Left renal cortex interstitium (tissue), 4 donors: ENCODE results near the gene MTFP1. TPM values are rescaled to one million over a fixed set of nuclear protein-coding genes. Genes with fewer than 3 reads are reported as not detected.
A peak's percentile ranks its signal among the peaks of the same experiment; 100 is the strongest.
"Not testable (repeated sequence)": the region's sequence is repeated elsewhere in the genome, so short reads cannot be mapped to it uniquely, and the experiment has no call there.

ENCODE experiments used
- DNase-seq, 4 donors: peaks; one replicate each; pipeline ENCODE4 v3.0.0-alpha.2; 2013; ENCODE audit warnings: low read depth in 4 of 4, low spot score in 2 of 4, missing footprints in 1 of 4
- polyA plus RNA-seq, 4 donors: library from polyadenylated mRNA; unstranded; fragments of 120-200 nt; gene quantifications; one replicate each; pipeline ENCODE4 v1.2.1, GENCODE V29; 2013; ENCODE audit not compliant: insufficient read length in 4 of 4

MTFP1 gene
- polyA plus RNA-seq, 4 donors: 8.4 to 12.8 (median 12.2) TPM

DNA sequence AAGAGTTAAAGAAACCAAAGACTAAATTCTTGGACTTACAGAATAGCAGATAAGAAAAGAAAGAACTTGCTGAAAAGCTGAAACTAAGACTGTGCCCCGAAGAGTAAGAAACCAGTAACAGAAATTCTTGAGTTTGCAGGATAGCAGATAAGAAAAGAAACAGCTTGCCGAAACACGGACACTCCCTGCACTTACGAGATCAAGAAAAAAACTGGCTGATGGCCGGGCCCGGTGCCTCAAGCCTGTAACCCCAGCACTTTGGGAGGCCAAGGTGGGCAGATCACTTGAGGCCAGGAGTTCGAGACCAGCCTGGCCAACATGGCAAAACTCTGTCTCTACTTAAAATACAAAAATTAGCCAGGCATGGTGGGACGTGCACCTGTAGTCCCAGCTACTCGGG lies 25.9 kb downstream of the MTFP1 start:
- not testable (repeated sequence) for DNase-seq

DNA sequence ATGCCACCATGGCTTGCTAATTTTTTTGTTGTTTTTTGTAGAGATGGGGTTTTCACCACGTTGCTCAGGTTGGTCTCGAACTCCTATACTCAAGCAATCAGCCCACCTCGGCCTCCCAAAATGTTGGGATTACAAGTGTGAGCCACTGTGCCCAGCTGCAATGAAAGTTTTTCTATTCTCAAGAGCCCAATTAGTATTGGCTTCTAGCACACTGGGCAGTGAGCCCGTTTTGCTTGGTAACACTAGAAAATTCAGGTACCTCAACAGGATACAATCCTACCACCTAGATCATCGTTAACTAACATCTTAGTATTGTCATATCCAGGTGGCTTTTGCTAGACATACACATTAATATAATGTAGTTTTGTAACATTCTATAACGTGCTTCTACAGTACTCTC lies 27.3 kb downstream of the MTFP1 start:
- DNase-seq: no peak

DNA sequence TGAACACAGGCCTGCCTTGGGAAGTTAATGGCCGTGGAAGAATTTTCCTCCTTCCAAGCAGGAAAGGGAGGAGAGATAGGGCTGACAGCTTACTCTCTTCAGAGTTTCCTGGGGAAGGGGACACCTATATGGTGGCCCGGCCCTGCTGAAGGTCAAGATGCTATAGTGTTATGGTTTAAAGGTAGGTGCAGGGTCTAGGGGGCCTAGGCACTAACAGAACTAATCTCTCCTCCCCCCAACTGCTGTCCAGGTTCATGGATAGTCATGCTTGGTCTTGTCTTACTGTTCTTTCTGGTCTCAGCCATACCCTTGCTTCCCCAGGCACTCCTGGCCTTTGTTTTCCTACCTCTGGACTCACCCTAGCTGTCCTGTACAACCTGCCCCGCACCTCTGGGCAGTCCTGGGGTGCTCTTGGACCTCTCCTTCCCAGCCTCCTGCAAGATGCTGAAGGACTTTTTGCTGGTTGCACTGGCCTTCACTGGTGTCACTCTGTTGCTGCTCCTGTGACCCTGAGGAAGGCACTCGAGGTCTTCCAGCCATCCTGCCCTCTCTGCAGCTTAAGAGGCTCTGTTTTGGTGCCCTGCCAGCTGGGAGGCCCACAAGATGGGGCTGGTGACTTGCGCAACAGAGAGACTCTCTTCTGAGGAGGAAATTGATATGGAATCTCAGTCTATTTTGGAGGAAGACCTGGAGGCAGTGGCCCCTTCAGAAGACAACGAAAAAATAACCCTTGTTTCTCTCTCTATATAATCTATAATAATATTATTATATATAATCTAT lies 28.4 kb downstream of the MTFP1 start:
- DNase-seq: peak in 2 of 4 donors; percentile 3 to 10

DNA sequence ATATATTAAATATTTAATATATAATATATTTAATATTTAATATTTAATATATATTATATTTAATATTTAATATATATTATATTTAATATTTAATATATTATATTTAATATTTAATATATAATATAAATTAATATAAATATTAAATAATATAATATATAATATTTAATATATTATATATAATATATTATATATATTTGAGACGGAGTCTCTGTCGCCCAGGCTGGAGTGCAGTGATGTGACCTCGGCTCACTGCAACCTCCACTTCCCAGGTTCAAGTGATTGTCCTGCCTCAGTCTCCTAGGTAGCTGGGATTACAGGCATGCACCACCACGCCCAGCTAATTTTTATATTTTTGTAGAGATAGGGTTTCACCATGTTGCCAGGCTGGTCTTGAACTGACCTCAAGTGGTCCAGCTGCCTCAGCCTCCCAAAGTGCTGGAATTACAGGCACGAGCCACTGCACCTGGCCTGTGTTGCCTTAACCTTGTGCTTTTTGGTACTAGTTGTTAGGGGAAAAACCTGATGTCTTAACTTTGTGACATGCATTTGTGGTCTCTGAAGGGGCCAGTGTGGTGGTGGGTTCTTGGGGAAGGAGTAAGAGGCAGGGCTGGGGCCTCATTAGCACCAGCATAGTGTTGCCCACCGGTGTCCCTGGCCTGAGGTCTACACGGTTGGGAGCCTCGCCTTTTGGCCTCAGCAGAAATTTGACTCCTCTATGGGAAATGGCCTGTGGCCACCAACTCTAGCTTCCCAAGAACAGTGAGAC lies 29.7 kb downstream of the MTFP1 start:
- no peak for DNase-seq

DNA sequence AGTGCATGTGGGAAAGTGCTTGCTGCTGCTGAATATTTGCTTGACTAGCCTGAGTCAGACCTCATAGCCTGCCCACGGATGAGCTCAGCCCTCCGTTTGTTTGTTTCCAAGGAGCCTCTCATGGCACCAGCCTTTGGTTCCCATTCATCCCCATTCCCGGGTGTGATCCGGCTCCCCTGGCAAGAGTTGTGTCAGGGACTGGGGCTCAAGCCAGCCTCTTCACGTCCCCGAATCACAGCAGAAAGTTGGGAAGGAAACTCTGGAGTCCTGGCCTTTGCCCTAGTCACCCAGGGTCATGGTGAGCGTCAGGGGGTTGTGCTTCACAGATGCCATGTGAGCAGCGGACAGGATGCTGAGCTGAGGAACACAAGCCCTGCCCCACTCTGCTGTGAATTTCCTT lies 32.4 kb downstream of the MTFP1 start:
- DNase-seq: no peak

DNA sequence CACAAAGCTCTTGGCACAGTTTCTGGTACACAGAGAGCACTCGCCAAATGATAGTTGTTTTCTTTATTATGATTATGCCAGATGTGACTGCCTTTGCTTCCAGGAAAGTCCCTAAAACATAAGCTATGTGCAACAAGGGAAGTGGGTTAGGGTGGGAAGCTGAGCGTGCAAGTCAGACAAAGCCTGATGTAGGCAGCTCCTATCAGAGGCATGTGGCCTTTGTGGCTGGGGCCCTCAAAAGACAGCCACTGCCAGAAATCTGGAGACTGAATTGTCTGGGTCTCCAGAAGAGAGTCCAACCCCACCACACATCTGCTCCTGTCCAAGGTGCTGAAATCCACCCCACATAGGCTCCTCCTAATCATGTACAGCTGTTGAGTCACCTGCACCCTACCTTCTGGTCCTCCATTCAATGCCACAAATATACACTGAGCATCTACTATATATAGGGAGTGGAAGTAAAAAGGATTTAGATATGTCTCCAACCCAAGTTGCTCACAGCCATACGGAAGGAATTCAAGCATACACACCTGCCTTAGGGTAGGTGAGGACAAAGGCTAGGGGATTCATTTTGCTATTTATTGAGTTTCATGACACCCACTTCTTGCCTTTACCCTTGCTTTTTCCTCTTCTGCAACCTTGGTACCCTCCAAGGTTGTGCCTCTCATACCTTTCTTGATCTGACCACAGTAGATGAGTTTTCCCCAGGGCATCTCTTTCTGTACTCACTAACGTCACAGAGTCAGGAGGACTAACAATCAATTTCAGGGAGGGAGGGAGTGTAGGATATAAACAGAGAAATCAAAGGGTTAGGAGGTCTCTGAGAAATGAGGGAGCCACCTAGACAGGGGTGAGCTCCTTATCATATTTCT lies 33.8 kb downstream of the MTFP1 start:
- DNase-seq: peak in 1 of 4 donors; percentile 32

DNA sequence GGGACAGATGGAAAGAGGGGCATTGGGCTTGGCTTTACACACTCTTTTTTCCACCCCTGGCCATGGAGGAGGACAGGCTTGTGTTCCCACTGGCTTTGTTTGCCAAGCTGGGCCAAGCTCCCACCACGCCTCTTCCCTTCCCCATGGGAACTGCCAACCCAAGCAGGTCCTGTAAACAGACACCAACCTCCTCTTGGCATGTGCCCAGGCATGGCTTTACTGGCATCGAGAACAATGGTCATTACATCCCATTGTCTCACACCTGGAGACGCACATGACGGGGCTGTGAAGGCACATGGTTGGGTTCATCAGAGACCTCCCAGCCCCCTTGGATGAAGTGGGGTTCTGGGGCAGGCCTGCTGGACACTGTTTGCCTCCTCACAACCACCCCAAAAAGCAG lies 34.6 kb downstream of the MTFP1 start:
- no peak for DNase-seq

DNA sequence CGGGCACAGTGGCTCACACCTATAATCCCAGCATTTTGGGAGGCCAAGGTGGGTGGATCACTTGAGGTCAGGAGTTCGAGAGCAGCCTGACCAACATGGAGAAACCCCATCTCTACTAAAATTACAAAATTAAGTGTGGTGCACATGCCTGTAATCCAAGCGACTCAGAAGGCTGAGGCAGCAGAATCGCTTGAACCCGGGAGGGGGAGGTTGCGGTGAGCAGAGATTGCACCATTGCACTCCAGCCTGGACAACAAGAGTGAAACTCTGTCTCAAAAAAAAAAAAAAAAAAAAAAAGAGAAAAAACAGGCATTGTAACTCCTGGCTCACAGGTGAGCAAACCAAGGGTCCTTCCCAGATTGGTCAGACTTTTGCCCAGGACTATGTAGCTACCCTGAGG lies 35.0 kb downstream of the MTFP1 start:
- not testable (repeated sequence) for DNase-seq

DNA sequence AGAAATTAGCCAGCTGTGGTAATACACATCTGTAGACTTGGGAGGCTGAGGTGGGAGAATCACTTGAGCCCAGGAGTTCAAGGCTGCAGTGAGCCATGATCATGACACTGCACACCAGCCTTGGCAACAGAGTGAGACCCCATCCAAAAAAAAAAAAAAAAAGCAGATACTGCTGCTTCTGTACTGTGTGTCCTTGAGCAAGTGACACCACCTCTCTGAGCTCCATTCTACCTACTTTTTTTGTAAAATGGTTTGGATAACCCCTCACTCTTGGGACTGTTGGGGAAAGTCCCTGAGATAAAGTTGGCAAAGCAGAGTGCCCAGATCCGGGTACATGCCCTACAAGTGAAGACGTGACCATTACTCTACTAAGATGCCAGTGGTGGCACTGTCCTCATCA lies 43.6 kb downstream of the MTFP1 start:
- no peak for DNase-seq

DNA sequence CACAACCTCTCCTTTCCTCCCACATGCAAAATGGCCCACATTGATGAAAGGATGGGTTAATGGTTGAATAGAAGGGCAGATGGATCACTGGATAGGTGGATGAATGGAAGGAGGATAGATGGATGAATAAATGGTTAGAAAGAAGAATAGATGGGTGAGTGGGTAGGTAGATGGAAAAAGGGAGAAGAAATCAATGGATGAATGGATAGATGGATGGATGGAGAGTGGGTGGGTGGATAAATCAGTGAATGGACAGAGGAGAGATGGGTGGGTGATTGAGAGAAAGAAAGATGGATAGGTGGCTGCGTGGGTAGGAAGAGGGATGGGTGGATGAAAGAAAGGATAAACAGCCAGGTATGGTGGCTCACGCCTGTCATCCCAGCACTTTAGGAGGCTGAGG lies 45.1 kb downstream of the MTFP1 start:
- DNase-seq: no peak

DNA sequence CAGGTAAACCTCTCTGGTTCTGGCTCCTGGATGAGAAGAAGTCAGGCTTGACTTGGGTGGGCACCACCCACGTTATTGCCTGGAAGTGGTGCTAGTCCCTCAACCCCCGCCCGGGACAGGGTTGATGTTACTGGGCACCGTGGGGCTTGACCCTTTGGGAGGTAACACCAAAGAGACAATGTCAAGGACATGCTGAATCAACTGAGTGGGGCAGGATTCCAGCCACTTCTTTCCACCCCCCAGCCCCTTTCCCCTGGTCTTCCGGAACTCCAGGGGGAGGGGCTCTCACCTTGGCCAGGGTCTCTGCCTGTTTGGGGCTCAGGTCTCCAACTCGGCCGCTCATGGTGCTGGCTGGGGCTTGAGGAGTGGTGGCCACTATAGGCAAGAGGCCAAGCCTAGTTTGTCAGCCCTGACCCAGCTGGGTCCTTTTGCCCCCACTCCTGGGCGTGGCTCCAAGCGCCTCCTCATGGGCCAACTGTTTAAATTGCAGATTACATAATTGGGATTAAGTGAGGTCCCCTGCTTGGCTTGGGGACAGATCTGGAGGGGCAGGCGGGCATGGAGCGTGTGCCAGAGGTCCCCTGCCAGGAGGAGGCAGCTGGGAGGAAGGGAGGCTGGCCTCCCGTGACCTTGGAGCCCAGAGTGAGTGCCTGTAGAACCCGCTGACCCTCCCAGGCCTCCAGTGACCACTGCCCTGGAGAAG lies 46.2 kb downstream of the MTFP1 start, which contains the start of gene SEC14L3:
Gene SEC14L3, minus strand, starts transcription at position 402 of the 703 bp plus-strand sequence. Its CDS starts 59 bp downstream, at position 343.
- DNase-seq: no peak

DNA sequence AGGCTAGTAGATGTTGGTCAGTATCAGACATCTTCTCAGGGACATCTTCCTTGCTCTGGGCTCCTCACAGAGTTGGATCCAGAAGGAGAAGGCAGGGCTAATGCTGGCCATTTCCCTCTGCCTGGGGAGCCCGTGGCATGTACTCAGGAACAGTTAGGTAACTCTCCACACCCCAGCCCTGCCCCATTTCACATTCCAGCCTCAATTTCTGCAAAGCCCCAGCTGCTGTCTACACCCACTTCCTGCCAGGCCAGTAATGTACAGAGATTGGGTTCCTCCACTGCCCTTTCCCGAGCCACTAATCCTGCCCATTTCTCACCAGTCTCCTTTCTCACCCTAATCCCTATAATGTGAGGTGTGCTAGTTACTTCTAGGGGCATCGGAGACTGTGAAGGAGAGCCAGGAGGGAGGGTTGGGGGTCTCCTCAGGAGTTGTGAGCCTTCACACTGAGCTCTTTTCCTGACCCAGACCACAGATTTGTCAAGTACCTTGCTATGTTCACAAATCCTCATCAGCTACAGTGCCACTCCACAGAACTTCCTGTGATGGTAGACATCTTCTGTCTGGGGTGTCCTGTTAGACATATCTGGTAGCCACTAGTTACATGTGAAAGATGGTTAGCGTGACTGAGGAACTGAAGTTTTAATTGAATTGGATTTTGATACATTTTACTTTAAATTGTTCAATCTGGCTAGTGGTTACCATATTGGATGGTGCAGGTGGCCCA lies 47.6 kb downstream of the MTFP1 start:
- DNase-seq: no peak

DNA sequence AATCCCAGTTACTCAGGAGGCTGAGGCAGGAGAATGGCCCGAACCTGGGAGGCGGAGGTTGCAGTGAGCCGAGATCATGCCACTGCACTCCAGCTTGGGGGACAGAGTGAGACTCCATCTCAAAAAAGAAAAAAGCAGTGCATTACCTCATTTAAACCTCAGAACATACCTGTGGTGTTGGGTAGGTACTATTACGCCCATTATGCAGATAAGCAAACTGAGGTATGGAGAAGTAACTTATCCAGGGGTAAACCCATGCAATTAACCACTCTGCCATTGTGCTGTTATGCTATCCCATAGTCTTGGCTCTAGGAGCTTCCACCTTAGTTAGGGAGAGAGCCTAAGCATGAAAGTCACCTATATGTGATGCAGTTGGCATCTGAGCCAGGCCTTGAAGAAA lies 48.6 kb downstream of the MTFP1 start:
- no peak for DNase-seq

DNA sequence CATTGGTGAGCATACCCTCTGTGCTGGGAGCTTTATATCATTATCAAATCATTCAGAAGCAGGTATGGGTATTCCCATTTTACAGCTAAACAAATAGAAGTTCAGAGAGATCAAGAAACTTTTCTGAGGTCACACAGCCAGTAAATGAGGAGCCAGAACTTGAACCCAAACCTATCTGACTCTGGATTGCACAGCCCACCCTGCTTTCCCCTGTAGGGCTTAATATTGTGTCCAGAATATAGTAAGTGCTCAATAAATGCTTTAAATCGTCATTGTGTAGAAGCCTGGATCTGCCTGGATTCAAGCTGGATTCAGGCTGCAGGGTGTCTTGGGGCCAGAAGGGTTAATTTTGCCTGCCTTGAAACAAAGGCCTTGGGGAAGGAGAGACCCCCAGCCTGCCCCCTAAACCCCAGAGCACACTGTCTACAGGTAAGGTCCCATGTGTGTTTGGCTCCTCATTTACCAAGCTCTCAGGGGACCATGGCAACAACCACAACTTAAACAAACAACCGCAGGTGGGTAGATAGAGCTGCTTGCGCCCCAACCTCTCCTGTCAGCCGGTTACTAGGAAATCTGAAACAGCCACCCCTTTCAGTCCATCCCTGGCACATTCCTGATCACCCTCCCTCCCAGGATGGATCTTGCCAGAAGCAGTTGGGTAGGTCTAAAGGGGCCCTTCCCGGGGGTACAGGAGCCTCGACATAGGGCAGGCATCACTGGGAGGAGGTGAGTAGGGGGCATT lies 49.3 kb downstream of the MTFP1 start:
- no peak for DNase-seq

Other genes with a start within 250 kb of the MTFP1 start
- gene LIF, start 179.0 kb upstream of the MTFP1 start, polyA plus RNA-seq: 1 to 10 TPM; 1.3 to 2.4 (median 2.3) TPM
- gene OSM, start 158.9 kb upstream of the MTFP1 start, polyA plus RNA-seq: under 1 TPM in 3 of 4 donors, not detected in 1; 0.13 to 0.38 (median 0.34) TPM
- 10 to 100 TPM in 3 of 4 donors, 1 to 10 TPM in 1; 8.7 to 15.9 (median 12.8) TPM for gene CASTOR1, start 136.3 kb upstream of the MTFP1 start, polyA plus RNA-seq
- 10 to 100 TPM; 14.1 to 18.4 (median 16.3) TPM for gene TBC1D10A, start 98.8 kb upstream of the MTFP1 start, polyA plus RNA-seq
- 100 to 1,000 TPM; 129 to 168 (median 150) TPM for gene SF3A1, start 68.9 kb upstream of the MTFP1 start, polyA plus RNA-seq
- gene CCDC157, start 68.8 kb upstream of the MTFP1 start, polyA plus RNA-seq: 1 to 10 TPM; 5.4 to 9.2 (median 7.3) TPM
- gene RNF215, start 38.4 kb upstream of the MTFP1 start, polyA plus RNA-seq: 10 to 100 TPM; 18.3 to 26.3 (median 24.7) TPM
- gene SEC14L2, start 28.8 kb upstream of the MTFP1 start, polyA plus RNA-seq: 1 to 10 TPM; 4.3 to 8.0 (median 6.3) TPM
- gene SEC14L3, start 46.2 kb downstream of the MTFP1 start, polyA plus RNA-seq: under 1 TPM in 1 of 4 donors, not detected in 3; 0.08 TPM
- 1 to 10 TPM in 2 of 4 donors, under 1 TPM in 2; 0.59 to 1.4 (median 0.91) TPM for gene SEC14L4, start 79.9 kb downstream of the MTFP1 start, polyA plus RNA-seq
- 1 to 10 TPM; 5.5 to 8.9 (median 7.4) TPM for gene SEC14L6, start 121.0 kb downstream of the MTFP1 start, polyA plus RNA-seq
- gene GAL3ST1, start 148.9 kb downstream of the MTFP1 start, polyA plus RNA-seq: 10 to 100 TPM; 24.9 to 41.0 (median 35.6) TPM
- gene PES1, start 166.1 kb downstream of the MTFP1 start, polyA plus RNA-seq: 10 to 100 TPM; 69.5 to 79.8 (median 72.9) TPM
- gene TCN2, start 181.4 kb downstream of the MTFP1 start, polyA plus RNA-seq: 10 to 100 TPM; 49.0 to 62.2 (median 56.9) TPM
- 1 to 10 TPM; 1.8 to 2.4 (median 2.0) TPM for gene SLC35E4, start 210.0 kb downstream of the MTFP1 start, polyA plus RNA-seq
- gene DUSP18, start 242.1 kb downstream of the MTFP1 start, polyA plus RNA-seq: 10 to 100 TPM in 1 of 4 donors, 1 to 10 TPM in 3; 5.3 to 12.1 (median 8.1) TPM